NOMO-1 treated with DMSO at 0.1 percent for 48 hours (cell line): ENCODE measurements around the gene NLRP12.
"Not testable (repeated sequence)": the region's sequence is repeated elsewhere in the genome, so short reads cannot be mapped to it uniquely, and the experiment has no call there.

Experiments
- DNase-seq: peaks from one replicate; lab custom pipeline; 2025; ENCODE audit not compliant: unreplicated experiment; lab: John Stamatoyannopoulos, UW

The NLRP12 gene

GRCh38 chr19:53781332-53781731 is 42.8 kb downstream of the NLRP12 start:
- not testable (repeated sequence) for DNase-seq

- DNase-seq: no peak
Observed at GRCh38 chr19:53780506-53780905, 43.6 kb downstream of the NLRP12 start.

- DNase-seq: no peak
Observed at GRCh38 chr19:53775524-53775923, 48.6 kb downstream of the NLRP12 start.

- DNase-seq: not testable (repeated sequence)
Observed at GRCh38 chr19:53774491-53774890, 49.6 kb downstream of the NLRP12 start.

GRCh38 chr19:53773999-53774398 is 50.1 kb downstream of the NLRP12 start:
- no peak for DNase-seq

- peak; percentile 57 for DNase-seq
Observed at GRCh38 chr19:53772943-53773342, 51.2 kb downstream of the NLRP12 start.

GRCh38 chr19:53771144-53771543 is 53.0 kb downstream of the NLRP12 start:
- DNase-seq: no peak

- DNase-seq: not testable (repeated sequence)
Observed at GRCh38 chr19:53769696-53770309, 54.3 kb downstream of the NLRP12 start.

- DNase-seq: no peak
Observed at GRCh38 chr19:53768401-53768800, 55.7 kb downstream of the NLRP12 start.

GRCh38 chr19:53758991-53759390 is 65.1 kb downstream of the NLRP12 start:
- DNase-seq: not testable (repeated sequence)
